Subcutaneous abdominal adipose tissue (tissue), 5 donors: Measurements from ENCODE around the gene ZNF155.

Experiments used
- H3K27ac ChIP-seq: one replicate; pipeline ENCODE4 v1.7.0; 2013; ENCODE audit warnings: low read depth, mild to moderate bottlenecking, inconsistent platforms, low read length, moderate library complexity
- H3K27me3 ChIP-seq, 5 donors: one replicate each; pipeline ENCODE4 v1.7.0; 2013; ENCODE audit warnings: low read length in 5 of 5, inconsistent platforms in 1 of 5; ENCODE audit not compliant: control insufficient read depth in 5 of 5, insufficient read depth in 4 of 5
- H3K36me3 ChIP-seq, 5 donors: one replicate each; pipeline ENCODE4 v1.7.0; 2013; ENCODE audit warnings: low read length in 5 of 5; ENCODE audit not compliant: control insufficient read depth in 5 of 5, insufficient read depth in 5 of 5
- H3K4me1 ChIP-seq, 5 donors: one replicate each; pipeline ENCODE4 v1.7.0; 2013; ENCODE audit warnings: low read length in 5 of 5, mild to moderate bottlenecking in 3 of 5, moderate library complexity in 1 of 5; ENCODE audit not compliant: control insufficient read depth in 5 of 5, insufficient read depth in 5 of 5
- H3K4me3 ChIP-seq, 5 donors: one replicate each; pipeline ENCODE4 v1.7.0; 2013; ENCODE audit warnings: low read length in 5 of 5, low read depth in 1 of 5
- H3K9ac ChIP-seq, 5 donors: one replicate each; pipeline ENCODE4 v1.7.0; 2013; ENCODE audit warnings: low read length in 5 of 5, mild to moderate bottlenecking in 4 of 5, moderate library complexity in 3 of 5
- H3K9me3 ChIP-seq, 5 donors: one replicate each; pipeline ENCODE4 v1.7.0; 2013; ENCODE audit warnings: low read length in 5 of 5; ENCODE audit not compliant: control insufficient read depth in 5 of 5
- donor health status: healthy.
- donor health status: healthy.
- donor health status: healthy.
- donor health status: healthy.
- donor health status: healthy.

ZNF155 gene

DNA sequence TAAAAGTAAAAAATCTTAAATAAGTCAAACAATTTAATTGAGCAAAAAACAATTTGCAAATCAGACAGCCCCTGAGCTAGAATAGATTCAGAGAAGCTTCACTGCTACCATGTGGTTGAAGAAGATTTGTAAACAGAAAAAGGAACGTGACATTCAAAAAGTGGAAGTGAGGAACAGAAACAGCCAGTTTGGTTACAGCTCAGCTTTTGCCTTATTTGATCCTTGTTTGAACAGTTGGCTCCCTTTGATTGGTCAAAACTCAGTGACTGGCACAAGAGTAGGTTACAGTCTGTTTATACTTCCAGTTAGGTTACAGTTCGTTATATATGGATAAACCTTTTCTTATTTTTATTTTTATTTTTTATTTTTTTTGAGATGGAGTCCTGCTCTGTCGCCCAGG, 27.2 kb upstream of the ZNF155 start:
- Histone ChIP-seq H3K36me3 (peaks cover 4 to 16% (median 10%) of the 10 kb centered on the region in 5 donors), H3K27me3 (no peaks in the 10 kb centered on the region), H3K9ac (no peak overlapping the region), H3K4me1 (no peaks in the 10 kb centered on the region), H3K27ac (no peak overlapping the region), H3K4me3 (peak overlapping the region in 1 of 5 donors; percentile 17), H3K9me3 (peaks cover 36 to 80% (median 72%) of the 10 kb centered on the region in 5 donors)

DNA sequence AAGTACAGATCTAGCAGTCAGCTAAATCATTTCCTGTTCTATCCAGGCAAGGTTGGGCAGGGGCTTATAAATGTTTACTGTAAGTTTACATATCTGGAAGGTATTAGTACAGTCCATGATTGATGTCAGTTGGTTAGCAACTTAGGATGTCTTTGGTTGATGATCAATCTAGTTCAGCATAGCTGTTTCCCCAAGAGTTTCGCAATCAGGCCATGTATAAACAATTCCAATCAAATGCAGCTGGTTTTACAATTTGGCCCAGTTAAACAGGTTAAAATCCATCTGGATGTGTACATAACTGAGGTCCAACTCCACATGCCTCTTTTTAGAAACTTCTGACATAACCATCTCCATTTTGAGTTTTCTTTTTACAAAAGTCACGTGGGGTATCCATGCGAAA, 26.1 kb upstream of the ZNF155 start:
- H3K9ac ChIP-seq, result no peak overlapping the region
- peaks cover 47 to 90% (median 76%) of the 10 kb centered on the region in 5 donors for H3K9me3 ChIP-seq
- H3K4me1 ChIP-seq, result no peaks in the 10 kb centered on the region
- no peaks in the 10 kb centered on the region for H3K27me3 ChIP-seq
- H3K27ac ChIP-seq, result no peak overlapping the region
- peaks cover 8 to 21% (median 15%) of the 10 kb centered on the region in 5 donors for H3K36me3 ChIP-seq
- H3K4me3 ChIP-seq, result peak overlapping the region in 4 of 5 donors; percentile 25 to 46 (median 43)

DNA sequence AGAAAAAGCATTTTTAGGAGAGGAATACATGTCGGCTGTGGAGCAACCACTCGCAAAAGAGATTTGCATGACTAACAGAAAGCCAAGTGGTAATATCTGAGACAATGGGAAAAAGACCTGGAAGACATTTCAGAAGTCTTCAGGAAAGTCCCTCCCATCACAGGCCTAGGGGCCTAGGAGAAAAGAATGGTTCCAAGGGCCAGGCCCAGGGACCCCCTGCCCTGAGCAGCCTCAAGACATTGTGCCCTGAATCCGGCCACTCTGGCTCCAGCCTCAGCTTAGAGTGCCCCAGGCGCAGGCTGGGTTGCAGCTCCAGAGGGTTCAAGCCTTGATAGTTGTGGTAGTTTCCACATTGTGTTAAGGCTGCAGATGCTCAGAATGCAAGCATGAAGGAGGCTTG, 23.6 kb upstream of the ZNF155 start:
- H3K4me3 ChIP-seq, result peak overlapping the region; percentile 16 to 59 (median 37)
- no peaks in the 10 kb centered on the region for H3K27me3 ChIP-seq
- H3K9me3 ChIP-seq, result peaks cover 61 to 95% (median 78%) of the 10 kb centered on the region in 5 donors
- H3K36me3 ChIP-seq, result peaks cover 26 to 39% (median 27%) of the 10 kb centered on the region in 5 donors
- H3K9ac ChIP-seq, result no peak overlapping the region
- H3K4me1 ChIP-seq, result no peaks in the 10 kb centered on the region
- H3K27ac ChIP-seq, result no peak overlapping the region

DNA sequence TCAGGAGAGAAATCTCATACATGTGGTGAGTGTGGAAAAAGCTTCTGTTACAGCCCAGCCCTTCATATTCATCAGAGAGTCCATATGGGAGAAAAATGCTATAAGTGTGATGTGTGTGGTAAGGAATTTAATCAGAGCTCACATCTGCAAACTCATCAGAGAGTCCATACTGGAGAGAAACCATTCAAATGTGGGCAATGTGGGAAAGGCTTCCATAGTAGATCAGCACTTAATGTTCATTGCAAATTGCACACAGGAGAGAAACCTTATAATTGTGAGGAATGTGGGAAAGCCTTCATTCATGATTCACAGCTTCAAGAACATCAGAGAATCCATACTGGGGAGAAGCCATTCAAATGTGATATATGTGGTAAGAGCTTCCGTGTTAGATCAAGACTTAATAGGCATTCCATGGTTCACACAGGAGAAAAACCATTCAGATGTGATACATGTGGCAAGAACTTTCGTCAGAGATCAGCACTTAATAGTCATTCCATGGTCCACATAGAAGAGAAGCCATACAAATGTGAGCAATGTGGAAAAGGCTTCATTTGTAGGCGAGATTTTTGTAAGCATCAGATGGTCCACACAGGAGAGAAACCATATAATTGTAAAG, 17.8 kb upstream of the ZNF155 start:
- H3K9ac ChIP-seq, result no peak overlapping the region
- no peaks in the 10 kb centered on the region for H3K4me1 ChIP-seq
- no peak overlapping the region for H3K27ac ChIP-seq
- H3K27me3 ChIP-seq, result no peaks in the 10 kb centered on the region
- H3K9me3 ChIP-seq, result peaks cover 82 to 99% (median 88%) of the 10 kb centered on the region in 5 donors
- H3K36me3 ChIP-seq, result peaks cover 52 to 70% (median 65%) of the 10 kb centered on the region in 5 donors
- H3K4me3 ChIP-seq, result peak overlapping the region; percentile 15 to 64 (median 50)

DNA sequence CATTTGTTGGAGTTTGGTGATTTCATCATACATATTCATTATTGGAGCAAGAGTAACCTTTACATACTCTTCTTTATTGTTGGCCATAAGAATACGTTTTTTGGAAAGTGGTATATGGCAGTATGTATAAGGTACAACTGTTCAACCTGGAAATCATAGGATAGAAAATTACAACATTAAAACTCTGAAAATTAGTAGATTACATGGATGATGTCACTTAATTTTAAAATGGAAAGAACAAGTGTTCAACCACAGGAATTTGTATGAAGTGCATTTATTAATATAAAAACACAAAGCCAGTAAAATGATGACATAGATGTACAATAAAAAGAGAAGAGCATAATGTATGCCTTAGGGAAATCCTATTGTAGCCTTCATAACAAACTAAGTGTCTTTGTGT, 7.3 kb upstream of the ZNF155 start:
- Histone ChIP-seq H3K36me3 (peaks cover 0 to 8% (median 0%) of the 10 kb centered on the region in 5 donors), H3K27me3 (no peaks in the 10 kb centered on the region), H3K9ac (no peak overlapping the region), H3K4me1 (no peaks in the 10 kb centered on the region), H3K9me3 (peaks cover 37 to 98% (median 88%) of the 10 kb centered on the region in 5 donors), H3K4me3 (no peak overlapping the region), H3K27ac (no peak overlapping the region)

DNA sequence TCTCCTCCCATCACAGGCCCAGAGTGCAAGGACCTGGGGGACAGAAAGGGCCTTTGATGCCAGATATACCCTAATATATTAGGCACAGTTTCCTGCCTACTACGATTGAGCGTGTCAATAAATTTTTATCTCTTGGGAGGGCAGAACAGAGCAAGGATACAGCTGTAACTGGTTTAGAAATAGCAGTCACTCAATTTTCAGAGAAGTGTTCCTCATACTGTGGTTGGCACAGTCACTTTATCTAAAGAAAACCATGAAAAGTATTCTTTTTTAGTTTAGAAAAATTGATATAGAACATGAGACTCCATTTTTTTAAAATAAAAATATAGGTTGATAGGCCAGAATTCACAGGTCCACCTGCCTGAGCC, 460 bp upstream of the ZNF155 start:
- H3K9me3 ChIP-seq, result peaks cover 19 to 44% (median 23%) of the 10 kb centered on the region in 5 donors
- H3K27ac ChIP-seq, result peak overlapping the region; percentile 77
- H3K9ac ChIP-seq, result peak overlapping the region in 2 of 5 donors; percentile 86 to 100
- H3K4me1 ChIP-seq, result peaks cover 6 to 13% (median 10%) of the 10 kb centered on the region in 5 donors
- peaks cover 0 to 5% (median 0%) of the 10 kb centered on the region in 5 donors for H3K27me3 ChIP-seq
- peaks cover 0 to 6% (median 4%) of the 10 kb centered on the region in 5 donors for H3K36me3 ChIP-seq
- H3K4me3 ChIP-seq, result peak overlapping the region; percentile 42 to 99 (median 92)

DNA sequence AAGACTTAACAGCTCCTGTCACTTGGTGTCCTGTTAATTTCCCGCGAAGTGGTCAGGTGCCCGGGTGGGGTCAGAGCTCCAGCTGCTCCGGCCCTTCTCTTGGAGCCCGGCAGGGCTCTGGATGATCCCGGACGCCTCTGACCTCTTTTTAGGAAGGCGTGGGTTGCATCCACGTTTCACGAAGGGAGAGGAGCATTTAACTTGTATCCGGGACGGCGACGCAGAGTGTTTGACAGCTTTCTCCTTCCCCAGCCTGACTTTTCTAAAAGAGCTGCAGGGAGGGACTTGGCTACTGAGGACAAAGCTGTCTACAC, 656 bp downstream of the ZNF155 start:
- H3K9ac ChIP-seq, result peak overlapping the region in 4 of 5 donors; percentile 80 to 86 (median 82)
- peaks cover 0 to 5% (median 0%) of the 10 kb centered on the region in 5 donors for H3K27me3 ChIP-seq
- peaks cover 7 to 16% (median 14%) of the 10 kb centered on the region in 5 donors for H3K36me3 ChIP-seq
- H3K4me1 ChIP-seq, result peaks cover 6 to 13% (median 10%) of the 10 kb centered on the region in 5 donors
- peak overlapping the region; percentile 88 to 99 (median 96) for H3K4me3 ChIP-seq
- H3K27ac ChIP-seq, result peak overlapping the region; percentile 77
- H3K9me3 ChIP-seq, result peaks cover 13 to 33% (median 15%) of the 10 kb centered on the region in 5 donors

DNA sequence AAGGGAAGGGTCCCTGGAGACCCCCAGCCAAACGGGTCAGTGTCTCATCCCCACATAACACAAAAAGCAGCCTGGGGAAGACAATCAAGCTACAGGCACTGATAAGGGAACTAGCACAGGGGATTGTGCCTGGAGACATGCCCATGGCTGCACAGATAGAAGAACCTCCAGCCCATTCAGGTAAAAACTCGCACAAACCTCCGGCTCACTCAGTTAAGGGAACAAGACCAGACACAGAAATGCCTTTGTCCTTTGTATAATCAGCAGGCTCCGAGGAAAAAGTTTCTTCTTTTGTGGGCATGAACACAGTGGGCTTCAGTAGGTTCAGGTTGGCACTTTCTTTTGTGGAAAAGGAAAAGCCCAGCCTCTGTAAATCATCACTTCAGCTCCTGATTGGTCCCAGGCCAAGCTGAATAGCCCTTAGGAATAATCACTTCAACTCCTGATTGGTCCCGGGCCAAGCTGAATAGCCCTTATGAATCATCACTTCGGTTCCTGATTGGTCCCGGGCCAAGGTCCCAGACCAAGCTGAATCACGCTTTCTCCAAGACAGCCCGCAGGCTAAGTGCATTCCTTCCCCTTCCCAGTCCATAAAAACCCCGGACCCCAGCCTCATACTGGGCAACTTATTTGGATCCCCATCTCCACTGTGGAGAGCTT, 13.8 kb downstream of the ZNF155 start:
- Histone ChIP-seq H3K27me3 (no peaks in the 10 kb centered on the region), H3K27ac (no peak overlapping the region), H3K4me3 (peak overlapping the region in 1 of 5 donors; percentile 39), H3K36me3 (peaks cover 33 to 47% (median 38%) of the 10 kb centered on the region in 5 donors), H3K9me3 (peaks cover 16 to 32% (median 25%) of the 10 kb centered on the region in 5 donors), H3K9ac (no peak overlapping the region), H3K4me1 (peaks cover 0 to 8% (median 6%) of the 10 kb centered on the region in 5 donors)

DNA sequence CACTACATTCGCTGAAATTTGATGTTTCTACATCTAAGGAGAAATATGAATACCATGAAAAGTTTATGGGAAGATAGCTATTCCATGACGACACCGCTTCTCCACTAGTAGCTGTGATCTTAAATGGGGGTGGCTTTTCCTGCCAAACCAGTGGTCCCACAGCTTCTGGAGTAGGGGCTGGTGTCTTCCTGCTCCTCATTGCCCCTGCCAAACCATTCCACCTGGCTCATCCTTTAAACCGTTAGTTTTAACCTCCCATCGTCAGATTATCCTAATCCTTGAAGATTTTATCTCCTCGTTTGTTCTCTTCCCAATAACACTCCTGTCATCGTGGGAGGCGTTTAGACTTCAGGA, 18.2 kb downstream of the ZNF155 start:
- Histone ChIP-seq H3K27me3 (no peaks in the 10 kb centered on the region), H3K9ac (peak overlapping the region; percentile 77 to 93 (median 92)), H3K4me1 (peaks cover 0 to 19% (median 18%) of the 10 kb centered on the region in 5 donors), H3K4me3 (peak overlapping the region; percentile 98 to 99 (median 99)), H3K27ac (peak overlapping the region; percentile 72), H3K9me3 (peaks cover 12 to 23% (median 18%) of the 10 kb centered on the region in 5 donors), H3K36me3 (peaks cover 3 to 11% (median 6%) of the 10 kb centered on the region in 5 donors)
